Measurements from ENCODE around the gene ALAD.

DNA sequence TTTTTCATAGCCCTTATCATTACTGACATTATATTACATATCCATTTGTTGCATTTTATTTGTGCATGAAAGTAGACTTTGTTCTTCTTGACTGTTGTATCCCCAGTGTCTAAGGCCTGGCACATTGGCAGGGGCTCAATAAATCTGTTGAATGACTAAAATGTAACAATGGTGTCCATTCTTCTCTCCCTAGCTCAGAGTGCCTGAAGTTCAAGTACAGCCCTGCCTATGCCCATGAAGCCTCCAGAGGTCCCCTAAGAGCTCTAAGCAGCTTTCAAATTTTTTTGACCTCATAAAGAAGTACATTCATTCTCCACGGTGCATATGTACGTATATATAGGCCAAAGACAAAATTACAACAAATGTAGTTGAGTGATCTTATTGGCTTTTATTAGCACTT, 55.9 kb downstream of the ALAD start:
- TF ChIP-seq, protein P1, sequence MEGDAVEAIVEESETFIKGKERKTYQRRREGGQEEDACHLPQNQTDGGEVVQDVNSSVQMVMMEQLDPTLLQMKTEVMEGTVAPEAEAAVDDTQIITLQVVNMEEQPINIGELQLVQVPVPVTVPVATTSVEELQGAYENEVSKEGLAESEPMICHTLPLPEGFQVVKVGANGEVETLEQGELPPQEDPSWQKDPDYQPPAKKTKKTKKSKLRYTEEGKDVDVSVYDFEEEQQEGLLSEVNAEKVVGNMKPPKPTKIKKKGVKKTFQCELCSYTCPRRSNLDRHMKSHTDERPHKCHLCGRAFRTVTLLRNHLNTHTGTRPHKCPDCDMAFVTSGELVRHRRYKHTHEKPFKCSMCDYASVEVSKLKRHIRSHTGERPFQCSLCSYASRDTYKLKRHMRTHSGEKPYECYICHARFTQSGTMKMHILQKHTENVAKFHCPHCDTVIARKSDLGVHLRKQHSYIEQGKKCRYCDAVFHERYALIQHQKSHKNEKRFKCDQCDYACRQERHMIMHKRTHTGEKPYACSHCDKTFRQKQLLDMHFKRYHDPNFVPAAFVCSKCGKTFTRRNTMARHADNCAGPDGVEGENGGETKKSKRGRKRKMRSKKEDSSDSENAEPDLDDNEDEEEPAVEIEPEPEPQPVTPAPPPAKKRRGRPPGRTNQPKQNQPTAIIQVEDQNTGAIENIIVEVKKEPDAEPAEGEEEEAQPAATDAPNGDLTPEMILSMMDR (conservative IDR thresholded peaks at IDR 0.05 in 1 of 2, IDR thresholded peaks at IDR 0.05 in 1 of 2; ENCODE audit: low read depth in 1 of 2, low read length in 2 of 2) = no peak
- TF ChIP-seq EZH2 (IDR thresholded peaks at IDR 0.05; ENCODE audit: low read length, missing control alignments) = no peak

All from fibroblast of lung (primary cell).